ENCODE results near the gene BCKDK. TPM values are rescaled to one million over a fixed set of nuclear protein-coding genes. Genes with fewer than 3 reads are reported as not detected.

The BCKDK gene
- polyA plus RNA-seq, 3 donors: 76.5 to 93.5 (median 90.8) TPM

DNA sequence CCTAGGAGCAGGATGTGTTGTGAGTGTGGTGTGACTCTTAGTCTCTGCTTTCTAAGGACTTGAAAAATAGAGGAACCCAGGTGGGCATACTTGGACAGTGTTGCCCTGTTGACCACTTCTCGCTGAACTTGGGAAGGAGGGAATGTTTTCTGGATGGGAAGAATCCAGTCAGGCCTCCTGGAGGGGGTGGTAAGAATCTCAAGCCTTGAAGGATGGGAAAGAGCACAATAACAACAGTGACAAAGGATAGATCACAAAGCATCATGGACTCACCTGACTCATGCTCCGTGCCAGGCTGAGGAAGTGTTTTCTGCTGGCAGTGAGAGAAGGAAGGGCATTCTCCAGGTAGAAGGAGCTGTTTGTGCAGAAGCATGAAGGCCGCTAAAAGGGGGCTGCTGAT, 17.7 kb downstream of the BCKDK start:
- Mint-ChIP-seq H3K27ac (peak overlapping the region; percentile 81 to 100 (median 88)), H3K4me1 (peaks cover 55% of the 10 kb centered on the region), H3K4me3 (no peak overlapping the region), H3K27me3 (ENCODE audit: low read depth in 3 of 3) (peaks cover 0 to 3% (median 0%) of the 10 kb centered on the region in 3 donors), H3K36me3 (peaks cover 57 to 75% of the 10 kb centered on the region in 2 donors), H3K9me3 (peaks cover 0 to 2% (median 0%) of the 10 kb centered on the region in 7 donors)
- Histone ChIP-seq H3K36me3 (replicated peaks in 1 of 2; ENCODE audit: control insufficient read depth in 1 of 2, insufficient read depth in 2 of 2, low read length in 2 of 2) (peaks cover 22 to 65% of the 10 kb centered on the region in 2 donors), H3K4me2 (replicated peaks; ENCODE audit: extremely low read depth, low read length, poor library complexity, severe bottlenecking) (no peak overlapping the region), H3K27me3 (ENCODE audit: control insufficient read depth in 2 of 2, insufficient read depth in 2 of 2, low read length in 2 of 2) (no peaks in the 10 kb centered on the region), H3K4me1 (ENCODE audit: control insufficient read depth in 1 of 2, insufficient read depth in 2 of 2, low read length in 2 of 2) (peaks cover 49 to 52% of the 10 kb centered on the region in 2 donors), H3K27ac (ENCODE audit: low read depth in 1 of 2, low read length in 2 of 2) (peak overlapping the region; percentile 62 to 99), H3K79me2 (ENCODE audit: insufficient read depth, low read length) (peaks cover 13% of the 10 kb centered on the region), H2AFZ (ENCODE audit: insufficient read depth, low read depth, low read length, poor library complexity, severe bottlenecking) (no peak overlapping the region), H4K20me1 (ENCODE audit: insufficient read depth, low read length) (no peaks in the 10 kb centered on the region), H3K9ac (ENCODE audit: insufficient read depth, low read length, poor library complexity, severe bottlenecking) (no peak overlapping the region), H3K4me3 (replicated peaks in 1 of 3; ENCODE audit: low read depth in 2 of 3, low read length in 3 of 3) (no peak overlapping the region), H3K9me3 (replicated peaks in 1 of 2; ENCODE audit: control insufficient read depth in 1 of 2, insufficient read depth in 1 of 2, low read length in 2 of 2) (no peaks in the 10 kb centered on the region)
- intact Hi-C loops (cut with micrococcal nuclease): no loop called here
- TF ChIP-seq, protein P1, sequence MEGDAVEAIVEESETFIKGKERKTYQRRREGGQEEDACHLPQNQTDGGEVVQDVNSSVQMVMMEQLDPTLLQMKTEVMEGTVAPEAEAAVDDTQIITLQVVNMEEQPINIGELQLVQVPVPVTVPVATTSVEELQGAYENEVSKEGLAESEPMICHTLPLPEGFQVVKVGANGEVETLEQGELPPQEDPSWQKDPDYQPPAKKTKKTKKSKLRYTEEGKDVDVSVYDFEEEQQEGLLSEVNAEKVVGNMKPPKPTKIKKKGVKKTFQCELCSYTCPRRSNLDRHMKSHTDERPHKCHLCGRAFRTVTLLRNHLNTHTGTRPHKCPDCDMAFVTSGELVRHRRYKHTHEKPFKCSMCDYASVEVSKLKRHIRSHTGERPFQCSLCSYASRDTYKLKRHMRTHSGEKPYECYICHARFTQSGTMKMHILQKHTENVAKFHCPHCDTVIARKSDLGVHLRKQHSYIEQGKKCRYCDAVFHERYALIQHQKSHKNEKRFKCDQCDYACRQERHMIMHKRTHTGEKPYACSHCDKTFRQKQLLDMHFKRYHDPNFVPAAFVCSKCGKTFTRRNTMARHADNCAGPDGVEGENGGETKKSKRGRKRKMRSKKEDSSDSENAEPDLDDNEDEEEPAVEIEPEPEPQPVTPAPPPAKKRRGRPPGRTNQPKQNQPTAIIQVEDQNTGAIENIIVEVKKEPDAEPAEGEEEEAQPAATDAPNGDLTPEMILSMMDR (IDR thresholded peaks at IDR 0.05): no peak
- WGBS (ENCODE audit: insufficient coverage): 100% methylated on average over 2 of the region's 3 CpGs
- DNase-seq: peak in 1 of 3 donors; percentile 5

DNA sequence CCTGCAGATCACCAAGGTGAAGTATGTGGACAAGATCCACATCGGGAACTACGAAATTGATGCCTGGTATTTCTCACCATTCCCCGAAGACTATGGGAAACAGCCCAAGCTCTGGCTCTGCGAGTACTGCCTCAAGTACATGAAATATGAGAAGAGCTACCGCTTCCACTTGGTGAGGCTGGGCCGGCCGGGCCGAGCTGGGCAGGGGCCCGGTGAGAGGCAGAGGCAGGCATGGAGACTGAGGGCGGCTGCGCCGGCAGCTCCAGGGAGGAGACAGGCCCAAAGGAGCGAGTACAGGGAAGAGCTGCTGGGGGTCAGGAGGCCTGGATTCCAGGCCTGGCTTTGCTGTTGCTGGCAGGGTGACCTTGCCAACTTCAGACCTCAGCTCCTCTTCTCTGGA, 19.0 kb downstream of the BCKDK start:
- Histone ChIP-seq H3K4me3 (replicated peaks in 1 of 3; ENCODE audit: low read depth in 2 of 3, low read length in 3 of 3) (peak overlapping the region in 1 of 3 experiments; percentile 32), H3K4me1 (ENCODE audit: control insufficient read depth in 1 of 2, insufficient read depth in 2 of 2, low read length in 2 of 2) (peaks cover 52 to 60% of the 10 kb centered on the region in 2 donors), H3K4me2 (replicated peaks; ENCODE audit: extremely low read depth, low read length, poor library complexity, severe bottlenecking) (no peak overlapping the region), H3K9ac (ENCODE audit: insufficient read depth, low read length, poor library complexity, severe bottlenecking) (peak overlapping the region; percentile 86), H3K27ac (ENCODE audit: low read depth in 1 of 2, low read length in 2 of 2) (peak overlapping the region; percentile 99), H3K79me2 (ENCODE audit: insufficient read depth, low read length) (peaks cover under 1% of the 10 kb centered on the region), H3K27me3 (ENCODE audit: control insufficient read depth in 2 of 2, insufficient read depth in 2 of 2, low read length in 2 of 2) (no peaks in the 10 kb centered on the region), H4K20me1 (ENCODE audit: insufficient read depth, low read length) (no peaks in the 10 kb centered on the region), H2AFZ (ENCODE audit: insufficient read depth, low read depth, low read length, poor library complexity, severe bottlenecking) (no peak overlapping the region), H3K9me3 (replicated peaks in 1 of 2; ENCODE audit: control insufficient read depth in 1 of 2, insufficient read depth in 1 of 2, low read length in 2 of 2) (no peaks in the 10 kb centered on the region), H3K36me3 (replicated peaks in 1 of 2; ENCODE audit: control insufficient read depth in 1 of 2, insufficient read depth in 2 of 2, low read length in 2 of 2) (peaks cover 24 to 65% of the 10 kb centered on the region in 2 donors)
- Mint-ChIP-seq H3K4me1 (peaks cover 58% of the 10 kb centered on the region), H3K4me3 (no peak overlapping the region), H3K27ac (peak overlapping the region; percentile 98 to 100 (median 99)), H3K9me3 (peaks cover 0 to 2% (median 0%) of the 10 kb centered on the region in 7 donors), H3K27me3 (ENCODE audit: low read depth in 3 of 3) (peaks cover 0 to 3% (median 0%) of the 10 kb centered on the region in 3 donors), H3K36me3 (peaks cover 55 to 75% of the 10 kb centered on the region in 2 donors)
- TF ChIP-seq, protein P1 (IDR thresholded peaks at IDR 0.05): no peak
- DNase-seq: peak in 1 of 3 donors; percentile 4
- WGBS (ENCODE audit: insufficient coverage): 95% methylated on average over 13 of the region's 13 CpGs
- intact Hi-C loops (cut with micrococcal nuclease): no loop called here

All from CD14-positive monocyte (primary cell).